HCT116 (cell line): ENCODE measurements around the gene PTBP1. TPM values are rescaled to one million over a fixed set of nuclear protein-coding genes. Genes with fewer than 3 reads are reported as not detected.
A peak's percentile ranks its signal among the peaks of the same experiment; 100 is the strongest.

Experiments
- ATAC-seq: fragments of 200-7000 bp; cut with Tn5 transposase; 2 replicates; pipeline ENCODE4 v1.9.1; 2020; ENCODE audit warnings: mild to moderate bottlenecking, moderate library complexity
- BruUV-seq: library from RNA; stranded (reverse); fragments of 400-500 nt; replicated peaks from 2 replicates; lab custom pipeline; 2021; lab: Mats Ljungman, UMichigan
- CTCF ChIA-PET: fragments of 300-600 bp; sonication (Branson Sonifier 250); formaldehyde crosslinking; loops from one replicate; lab custom pipeline; 2021; ENCODE audit warnings: antibody characterized with exemption; lab: Charles Lee
- POLR2A ChIA-PET: fragments of 300-600, 350-600 bp; sonication (Branson Sonifier 250); formaldehyde crosslinking; loops from one replicate; lab custom pipeline; 2021; ENCODE audit warnings: antibody characterized with exemption; lab: Charles Lee
- RAD21 ChIA-PET, 2 experiments: fragments of 300-600 bp; sonication (Branson Sonifier 250); formaldehyde crosslinking; loops; one replicate each; lab custom pipeline; 2023; ENCODE audit warnings: low total read pairs in 2 of 2; ENCODE audit not compliant: uncharacterized antibody in 2 of 2, unreplicated experiment in 2 of 2, low non-redundant PET in 1 of 2; lab: Charles Lee
- DNase-seq: peaks from one replicate; pipeline ENCODE4 v3.0.0-alpha.2; 2010; ENCODE audit warnings: low read depth, low spot score
- H2AFZ ChIP-seq: fragments of 200-600 bp; shearing (Covaris generic), sonication (generic); 2 replicates; pipeline ENCODE4 v1.6.1; 2017; ENCODE audit warnings: low read depth, mixed run types, mixed read lengths, antibody characterized with exemption, low read length; ENCODE audit not compliant: poor library complexity, severe bottlenecking
- H3K27ac ChIP-seq: 2 replicates; pipeline ENCODE4 v1.5.1; 2012; ENCODE audit warnings: low read depth, low read length
- H3K27me3 ChIP-seq: fragments of 200-600 bp; sonication (generic); 2 replicates; pipeline ENCODE4 v1.6.1; 2016; ENCODE audit warnings: mixed run types, low read length, mixed read lengths; ENCODE audit not compliant: insufficient read depth
- H3K36me3 ChIP-seq, 2 experiments: fragments of 200-500 bp in 1 of 2; fragments of 200-600 bp in 1 of 2; sonication (Bioruptor generic) in 1 of 2; sonication (generic) in 1 of 2; 2 replicates each; pipeline versions ENCODE4 v1.5.1 to v1.6.1; 2014 to 2016; ENCODE audit warnings: low read length in 2 of 2, inconsistent platforms in 1 of 2, mixed read lengths in 1 of 2, mixed run types in 1 of 2; ENCODE audit not compliant: insufficient read depth in 2 of 2, control insufficient read depth in 1 of 2
- H3K4me1 ChIP-seq, 2 experiments: fragments of 200-600 bp in 1 of 2; sonication (generic) in 1 of 2; 2 replicates each; pipeline versions ENCODE4 v1.5.1 to v1.6.1; 2012 to 2017; ENCODE audit warnings: low read length in 2 of 2, inconsistent platforms in 1 of 2, mild to moderate bottlenecking in 1 of 2, mixed read lengths in 1 of 2, mixed run types in 1 of 2, moderate library complexity in 1 of 2; ENCODE audit not compliant: insufficient read depth in 2 of 2, control insufficient read depth in 1 of 2
- H3K4me2 ChIP-seq: fragments of 200-600 bp; sonication (generic); 2 replicates; pipeline ENCODE4 v1.6.1; 2017; ENCODE audit warnings: mixed run types, low read length, mixed read lengths
- H3K4me3 ChIP-seq, 2 experiments: fragments of 200-600 bp in 1 of 2; sonication (generic) in 1 of 2; replicated peaks in 1 of 2; 2 replicates each; pipeline ENCODE4 v1.5.1; 2011 to 2016; ENCODE audit warnings: low read length in 2 of 2, control low read depth in 1 of 2, low read depth in 1 of 2, mild to moderate bottlenecking in 1 of 2, mixed read lengths in 1 of 2, mixed run types in 1 of 2
- H3K79me2 ChIP-seq: fragments of 200-600 bp; sonication (generic); 2 replicates; pipeline ENCODE4 v1.6.1; 2017; ENCODE audit warnings: mild to moderate bottlenecking, mixed run types, low read length, moderate library complexity, mixed read lengths; ENCODE audit not compliant: insufficient read depth
- H3K9ac ChIP-seq: fragments of 200-600 bp; sonication (generic); 2 replicates; pipeline ENCODE4 v1.6.1; 2016; ENCODE audit warnings: low read length, mixed read lengths
- H3K9me2 ChIP-seq: fragments of 200-600 bp; sonication (generic), shearing (Covaris generic); 2 replicates; pipeline ENCODE4 v1.6.1; 2017; ENCODE audit warnings: mixed run types, mild to moderate bottlenecking, moderate library complexity; ENCODE audit not compliant: insufficient read depth
- H3K9me3 ChIP-seq, 2 experiments: fragments of 200-500 bp in 1 of 2; fragments of 200-600 bp in 1 of 2; sonication (Bioruptor generic) in 1 of 2; sonication (generic) in 1 of 2; 2 replicates each; pipeline ENCODE4 v1.6.1; 2014 to 2017; ENCODE audit warnings: low read length in 2 of 2, mixed read lengths in 2 of 2, inconsistent platforms in 1 of 2, low read depth in 1 of 2, mild to moderate bottlenecking in 1 of 2, mixed run types in 1 of 2, moderate library complexity in 1 of 2; ENCODE audit not compliant: control insufficient read depth in 1 of 2, insufficient read depth in 1 of 2
- H4K20me1 ChIP-seq: fragments of 200-600 bp; sonication (generic), shearing (Covaris generic); 2 replicates; pipeline ENCODE4 v1.6.1; 2017; ENCODE audit warnings: mixed run types, mild to moderate bottlenecking, moderate library complexity; ENCODE audit not compliant: insufficient read depth
- CBX3 ChIP-seq: IDR thresholded peaks from 2 replicates; pipeline ENCODE4 v1.6.1; 2012; ENCODE audit warnings: low read depth
- CEBPB ChIP-seq: IDR thresholded peaks from 2 replicates; pipeline ENCODE4 v1.6.1; 2012; ENCODE audit warnings: low read depth
- EZH2 ChIP-seq: fragments of 200-600 bp; sonication (generic); IDR thresholded peaks from 2 replicates; pipeline ENCODE4 v1.6.1; 2017; ENCODE audit warnings: antibody characterized with exemption, mixed run types
- POLR2AphosphoS5 ChIP-seq: IDR thresholded peaks from 2 replicates; pipeline ENCODE4 v1.6.1; 2011; ENCODE audit warnings: mild to moderate bottlenecking, low read depth, low read length, moderate library complexity
- RAD21 ChIP-seq: IDR thresholded peaks from 2 replicates; pipeline ENCODE4 v1.6.1; 2012; ENCODE audit warnings: low read depth, mild to moderate bottlenecking
- YY1 ChIP-seq: IDR thresholded peaks from 2 replicates; pipeline ENCODE4 v1.6.1; 2011; ENCODE audit warnings: low read length, low read depth, moderate library complexity, mild to moderate bottlenecking; ENCODE audit not compliant: insufficient replicate concordance; ENCODE audit errors: extremely low read depth
- intact Hi-C: fragments of 100-400 bp; cut with micrococcal nuclease; formaldehyde crosslinking; loops from 2 replicates; pipeline ENCODE4 v1.10.0; 2022
- total RNA-seq: library from RNA; stranded (reverse); gene quantifications from one replicate; pipeline ENCODE4 v1.2.1, GENCODE V29; 2021; ENCODE audit not compliant: unreplicated experiment
- TF ChIP-seq, protein P1 (sequence below): IDR thresholded peaks from 2 replicates; pipeline ENCODE4 v1.6.1; 2012
- TF ChIP-seq, protein P2 (sequence below), 3 experiments: fragments of 200-600 bp in 1 of 3; sonication (generic) in 1 of 3; IDR thresholded peaks in 2 of 3; conservative IDR thresholded peaks in 1 of 3; 2 replicates each; pipeline ENCODE4 v1.5.1; 2012 to 2017; ENCODE audit warnings: low read depth in 2 of 3, low read length in 2 of 3, antibody characterized with exemption in 1 of 3, borderline replicate concordance in 1 of 3, control low read depth in 1 of 3, mild to moderate bottlenecking in 1 of 3, mixed read lengths in 1 of 3, mixed run types in 1 of 3, moderate library complexity in 1 of 3; ENCODE audit not compliant: insufficient read depth in 1 of 3

Gene PTBP1
- total RNA-seq, 1 experiment from 2014 or later = 676 TPM

DNA sequence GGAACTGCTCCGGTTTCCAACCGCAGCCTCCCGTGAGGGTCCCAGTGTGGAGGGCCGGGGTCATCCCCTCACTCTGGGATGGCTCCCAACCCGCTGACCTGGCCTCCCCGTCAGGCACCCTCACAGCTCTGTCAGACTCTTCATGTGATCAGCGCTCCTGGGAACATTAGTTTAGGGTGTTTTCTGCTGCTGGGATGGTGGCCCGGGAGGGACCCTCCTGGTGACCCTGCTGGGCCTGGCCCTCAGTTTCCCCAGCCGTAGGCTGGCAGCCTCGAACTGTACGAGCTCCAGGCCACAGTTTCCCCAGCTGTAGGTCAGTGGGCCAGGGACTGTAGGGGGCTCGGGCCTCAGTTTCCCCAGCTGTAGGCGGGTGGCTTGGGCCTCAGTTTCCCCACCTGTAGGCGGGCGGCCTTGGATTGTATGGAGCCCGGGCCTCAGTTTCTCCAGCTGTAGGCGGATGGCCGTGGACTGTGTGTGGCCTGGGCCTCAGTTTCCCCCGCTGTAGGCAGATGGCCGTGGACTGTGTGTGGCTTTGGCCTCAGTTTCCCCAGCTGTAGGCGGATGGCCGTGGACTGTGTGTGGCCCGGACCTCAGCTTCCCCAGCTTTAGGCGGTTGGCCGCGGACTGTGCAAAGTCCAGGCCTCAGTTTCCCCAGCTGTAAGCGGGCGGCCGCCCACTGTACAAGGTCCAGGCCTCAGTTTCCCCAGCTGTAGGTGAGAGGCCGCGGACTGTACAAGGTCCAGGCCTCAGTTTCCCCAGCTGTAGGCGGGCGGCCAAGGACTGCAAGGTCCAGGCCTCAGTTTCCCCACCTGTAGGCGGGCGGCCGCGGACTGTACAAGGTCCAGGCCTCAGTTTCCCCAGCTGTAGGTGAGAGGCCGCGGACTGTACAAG, 1.3 kb upstream of the PTBP1 start:
- no TSS peak for BruUV-seq
- Histone ChIP-seq H3K4me3 (peak overlapping the region; percentile 72 to 83), H2AFZ (no peak overlapping the region), H3K27me3 (no peaks in the 10 kb centered on the region), H3K79me2 (peaks cover 32% of the 10 kb centered on the region), H3K4me2 (peak overlapping the region; percentile 95), H3K9me2 (no peaks in the 10 kb centered on the region), H3K9me3 (no peaks in the 10 kb centered on the region), H3K9ac (peak overlapping the region; percentile 87), H3K27ac (peak overlapping the region; percentile 96), H3K4me1 (peaks cover 17 to 28% of the 10 kb centered on the region in 2 experiments), H4K20me1 (peaks cover 23% of the 10 kb centered on the region; the same call in 1 of the 2 replicates), H3K36me3 (peaks cover 9 to 26% of the 10 kb centered on the region in 2 experiments; a peak in 2 of 4 replicates)
- POLR2A ChIA-PET = interaction anchor here (0.6 to 1.3 kb wide), 3 partner anchors 11 to 179 kb away, joined by 3 to 4 read pairs (median 3); no protein-coding TSS in a partner anchor
- intact Hi-C loops = loop anchor here (2.0 to 10.0 kb wide), 2 partner anchors 133 to 449 kb away; partner anchors contain the start of genes ATP5F1D, MIDN and RNF126
- ATAC-seq (no peak), DNase-seq (no peak)
- RAD21 ChIA-PET = no interaction called here
- CTCF ChIA-PET = no interaction called here
- TF ChIP-seq CEBPB (no peak), EZH2 (no peak), CBX3 (no peak), RAD21 (no peak), POLR2AphosphoS5 (no peak; the same call in 1 of the 2 replicates), YY1 (no peak)
- TF ChIP-seq, protein P1, sequence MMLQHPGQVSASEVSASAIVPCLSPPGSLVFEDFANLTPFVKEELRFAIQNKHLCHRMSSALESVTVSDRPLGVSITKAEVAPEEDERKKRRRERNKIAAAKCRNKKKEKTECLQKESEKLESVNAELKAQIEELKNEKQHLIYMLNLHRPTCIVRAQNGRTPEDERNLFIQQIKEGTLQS = no peak
- TF ChIP-seq, protein P2, sequence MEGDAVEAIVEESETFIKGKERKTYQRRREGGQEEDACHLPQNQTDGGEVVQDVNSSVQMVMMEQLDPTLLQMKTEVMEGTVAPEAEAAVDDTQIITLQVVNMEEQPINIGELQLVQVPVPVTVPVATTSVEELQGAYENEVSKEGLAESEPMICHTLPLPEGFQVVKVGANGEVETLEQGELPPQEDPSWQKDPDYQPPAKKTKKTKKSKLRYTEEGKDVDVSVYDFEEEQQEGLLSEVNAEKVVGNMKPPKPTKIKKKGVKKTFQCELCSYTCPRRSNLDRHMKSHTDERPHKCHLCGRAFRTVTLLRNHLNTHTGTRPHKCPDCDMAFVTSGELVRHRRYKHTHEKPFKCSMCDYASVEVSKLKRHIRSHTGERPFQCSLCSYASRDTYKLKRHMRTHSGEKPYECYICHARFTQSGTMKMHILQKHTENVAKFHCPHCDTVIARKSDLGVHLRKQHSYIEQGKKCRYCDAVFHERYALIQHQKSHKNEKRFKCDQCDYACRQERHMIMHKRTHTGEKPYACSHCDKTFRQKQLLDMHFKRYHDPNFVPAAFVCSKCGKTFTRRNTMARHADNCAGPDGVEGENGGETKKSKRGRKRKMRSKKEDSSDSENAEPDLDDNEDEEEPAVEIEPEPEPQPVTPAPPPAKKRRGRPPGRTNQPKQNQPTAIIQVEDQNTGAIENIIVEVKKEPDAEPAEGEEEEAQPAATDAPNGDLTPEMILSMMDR (IDR thresholded peaks at IDR 0.05 in 2 of 3, conservative IDR thresholded peaks at IDR 0.05 in 1 of 3; ENCODE audit: borderline replicate concordance in 1 of 3, insufficient read depth in 1 of 3, low read depth in 2 of 3, low read length in 2 of 3) = no peak
